ENCODE measurements around the gene RBL1. TPM values are rescaled to one million over a fixed set of nuclear protein-coding genes. Genes with fewer than 3 reads are reported as not detected.
"Not testable (repeated sequence)": the region's sequence is repeated elsewhere in the genome, so short reads cannot be mapped to it uniquely, and the experiment has no call there.

RBL1 gene
- total RNA-seq, 2 donors from 2014 or later, result 38.3 to 44.1 TPM

GRCh38 chr20:36969051-36969450, 126.7 kb downstream of the RBL1 start:
- H3K27ac Mint-ChIP-seq, result peak overlapping the region; percentile 45
- no peaks in the 10 kb centered on the region for H3K9me3 Mint-ChIP-seq
- ATAC-seq (replicated peaks in 1 of 2) (no peak), DNase-seq (no peak)
- no peaks in the 10 kb centered on the region for H3K27me3 Mint-ChIP-seq (ENCODE audit: low read depth)
- peaks cover 4 to 9% of the 10 kb centered on the region in 2 donors for H3K36me3 Mint-ChIP-seq (ENCODE audit: insufficient read depth in 2 of 2)
- H3K4me1 Mint-ChIP-seq (ENCODE audit: low read depth), result peaks cover 54% of the 10 kb centered on the region
- peak overlapping the region; percentile 67 to 79 for H3K4me3 Mint-ChIP-seq

GRCh38 chr20:36967636-36968035, 128.2 kb downstream of the RBL1 start:
- Mint-ChIP-seq H3K4me3 (peak overlapping the region; percentile 18 to 42), H3K27ac (no peak overlapping the region), H3K4me1 (ENCODE audit: low read depth) (peaks cover 50% of the 10 kb centered on the region), H3K27me3 (ENCODE audit: low read depth) (no peaks in the 10 kb centered on the region), H3K9me3 (peaks cover under 1 to 2% of the 10 kb centered on the region in 2 donors), H3K36me3 (ENCODE audit: insufficient read depth in 2 of 2) (peaks cover 4 to 14% of the 10 kb centered on the region in 2 donors)
- DNase-seq (no peak), ATAC-seq (replicated peaks in 1 of 2) (no peak)

GRCh38 chr20:36966965-36967364, 128.8 kb downstream of the RBL1 start:
- H3K9me3 Mint-ChIP-seq; H3K27me3 Mint-ChIP-seq (ENCODE audit: low read depth); ATAC-seq (replicated peaks in 1 of 2); DNase-seq; H3K4me3 Mint-ChIP-seq; H3K27ac Mint-ChIP-seq: not testable (repeated sequence)
- Mint-ChIP-seq H3K4me1 (ENCODE audit: low read depth) (peaks cover 48% of the 10 kb centered on the region), H3K36me3 (ENCODE audit: insufficient read depth in 2 of 2) (peaks cover 4 to 16% of the 10 kb centered on the region in 2 donors)

- DNase-seq; ATAC-seq (replicated peaks in 1 of 2); H3K27ac Mint-ChIP-seq; H3K9me3 Mint-ChIP-seq; H3K27me3 Mint-ChIP-seq (ENCODE audit: low read depth); H3K4me3 Mint-ChIP-seq: not testable (repeated sequence)
- peaks cover 0 to 11% of the 10 kb centered on the region in 2 donors for H3K36me3 Mint-ChIP-seq (ENCODE audit: insufficient read depth in 2 of 2)
- H3K4me1 Mint-ChIP-seq (ENCODE audit: low read depth), result peaks cover 16% of the 10 kb centered on the region
Measured at GRCh38 chr20:36962354-36962941, 133.3 kb downstream of the RBL1 start.

- no peak for DNase-seq
- ATAC-seq (replicated peaks in 1 of 2), result no peak
- peaks cover 2 to 3% of the 10 kb centered on the region in 2 donors for H3K9me3 Mint-ChIP-seq
- H3K4me1 Mint-ChIP-seq (ENCODE audit: low read depth), result peaks cover 28% of the 10 kb centered on the region
- H3K4me3 Mint-ChIP-seq, result no peak overlapping the region
- no peaks in the 10 kb centered on the region for H3K27me3 Mint-ChIP-seq (ENCODE audit: low read depth)
- peaks cover 0 to 11% of the 10 kb centered on the region in 2 donors for H3K36me3 Mint-ChIP-seq (ENCODE audit: insufficient read depth in 2 of 2)
- H3K27ac Mint-ChIP-seq, result no peak overlapping the region
Measured at GRCh38 chr20:36959242-36959641, 136.6 kb downstream of the RBL1 start.

- ATAC-seq (replicated peaks in 1 of 2), result peak; percentile 25 to 34
Measured at GRCh38 chr20:36957875-36958667, 137.7 kb downstream of the RBL1 start.

GRCh38 chr20:36956674-36957073, 139.1 kb downstream of the RBL1 start:
- Mint-ChIP-seq H3K4me3 (no peak overlapping the region), H3K36me3 (ENCODE audit: insufficient read depth in 2 of 2) (peaks cover 0 to under 1% of the 10 kb centered on the region in 2 donors), H3K27ac (no peak overlapping the region), H3K9me3 (no peaks in the 10 kb centered on the region), H3K27me3 (ENCODE audit: low read depth) (no peaks in the 10 kb centered on the region), H3K4me1 (ENCODE audit: low read depth) (peaks cover 33% of the 10 kb centered on the region)
- ATAC-seq (replicated peaks in 1 of 2) (no peak), DNase-seq (no peak)

More at GRCh38 chr20:36957875-36958667, 137.7 kb downstream of the RBL1 start:
- H3K36me3 Mint-ChIP-seq (ENCODE audit: insufficient read depth in 2 of 2), result peaks cover 0 to 9% of the 10 kb centered on the region in 2 donors
- peaks cover 2 to 3% of the 10 kb centered on the region in 2 donors for H3K9me3 Mint-ChIP-seq
- H3K4me1 Mint-ChIP-seq (ENCODE audit: low read depth), result peaks cover 28% of the 10 kb centered on the region
- no peak overlapping the region for H3K27ac Mint-ChIP-seq
- no peaks in the 10 kb centered on the region for H3K27me3 Mint-ChIP-seq (ENCODE audit: low read depth)
- no peak for DNase-seq
- H3K4me3 Mint-ChIP-seq, result no peak overlapping the region

GRCh38 chr20:36956016-36956415, 139.8 kb downstream of the RBL1 start:
- Mint-ChIP-seq H3K4me1 (ENCODE audit: low read depth) (peaks cover 37% of the 10 kb centered on the region), H3K27me3 (ENCODE audit: low read depth) (no peaks in the 10 kb centered on the region), H3K36me3 (ENCODE audit: insufficient read depth in 2 of 2) (no peaks in the 10 kb centered on the region), H3K9me3 (no peaks in the 10 kb centered on the region), H3K27ac (no peak overlapping the region), H3K4me3 (no peak overlapping the region)
- DNase-seq, result no peak
- no peak for ATAC-seq (replicated peaks in 1 of 2)

GRCh38 chr20:36951979-36952738, 143.6 kb downstream of the RBL1 start:
- H3K27me3 Mint-ChIP-seq (ENCODE audit: low read depth), result no peaks in the 10 kb centered on the region
- peaks cover 1 to 3% of the 10 kb centered on the region in 2 donors for H3K36me3 Mint-ChIP-seq (ENCODE audit: insufficient read depth in 2 of 2)
- no peak for DNase-seq
- no peak for ATAC-seq (replicated peaks in 1 of 2)
- peak overlapping the region; percentile 83 for H3K27ac Mint-ChIP-seq
- H3K9me3 Mint-ChIP-seq, result no peaks in the 10 kb centered on the region
- H3K4me3 Mint-ChIP-seq, result peak overlapping the region; percentile 92 to 96
- H3K4me1 Mint-ChIP-seq (ENCODE audit: low read depth), result peaks cover 46% of the 10 kb centered on the region

- ATAC-seq (replicated peaks in 1 of 2) (peak; percentile 94 to 96), DNase-seq (peak; percentile 95 to 96)
- Mint-ChIP-seq H3K36me3 (ENCODE audit: insufficient read depth in 2 of 2) (peaks cover 3 to 4% of the 10 kb centered on the region in 2 donors), H3K4me3 (peak within 1 kb of the TSS; percentile 92 to 96), H3K27me3 (ENCODE audit: low read depth) (no peaks in the 10 kb centered on the region), H3K4me1 (ENCODE audit: low read depth) (peaks cover 53% of the 10 kb centered on the region), H3K27ac (peak within 1 kb of the TSS; percentile 85), H3K9me3 (no peaks in the 10 kb centered on the region)
Measured at GRCh38 chr20:36951198-36951978, 144.4 kb downstream of the RBL1 start, which contains the start of gene SAMHD1. Gene SAMHD1 (minus strand): TSS chr20:36951708. CDS start chr20:36951643, 65 bp downstream.

GRCh38 chr20:36950414-36951197, 145.2 kb downstream of the RBL1 start:
- Mint-ChIP-seq H3K36me3 (ENCODE audit: insufficient read depth in 2 of 2) (peaks cover 4 to 8% of the 10 kb centered on the region in 2 donors), H3K4me3 (peak overlapping the region; percentile 92 to 96), H3K27ac (peak overlapping the region; percentile 85), H3K27me3 (ENCODE audit: low read depth) (no peaks in the 10 kb centered on the region), H3K4me1 (ENCODE audit: low read depth) (peaks cover 56% of the 10 kb centered on the region), H3K9me3 (no peaks in the 10 kb centered on the region)
- DNase-seq, result peak; percentile 18 to 29
- ATAC-seq (replicated peaks in 1 of 2), result peak in 1 of 2 donors; percentile 1

Measured in activated T-cell treated with anti-CD3 and anti-CD28 coated beads, Interleukin-2, amount 50 U/mL, for 72 hours (primary cell).